Measurements from ENCODE around the gene MYBBP1A.
"Not testable (repeated sequence)": the region's sequence is repeated elsewhere in the genome, so short reads cannot be mapped to it uniquely, and the experiment has no call there.

Gene MYBBP1A

GRCh38 chr17:4590981-4591453, 35.8 kb upstream of the MYBBP1A start:
- ATAC-seq, result no peak
- TF ChIP-seq ZC3H10 (CRISPR knock-in tag; IDR thresholded peaks at IDR 0.05) (no peak), PPARA (CRISPR knock-in tag; IDR thresholded peaks at IDR 0.05; ENCODE audit: borderline replicate concordance) (no peak), CSDC2 (CRISPR knock-in tag; IDR thresholded peaks at IDR 0.05) (no peak), ESRRG (CRISPR knock-in tag; IDR thresholded peaks at IDR 0.05) (no peak), ISL1 (CRISPR knock-in tag; IDR thresholded peaks at IDR 0.05) (no peak), ZNF70 (CRISPR knock-in tag; IDR thresholded peaks at IDR 0.05) (no peak), TOX (CRISPR knock-in tag; IDR thresholded peaks at IDR 0.05; ENCODE audit: borderline replicate concordance) (no peak), TCF4 (CRISPR knock-in tag; IDR thresholded peaks at IDR 0.05; ENCODE audit: borderline replicate concordance) (no peak), SNAI2 (CRISPR knock-in tag; IDR thresholded peaks at IDR 0.05) (no peak), CREB5 (CRISPR knock-in tag; IDR thresholded peaks at IDR 0.05; ENCODE audit: low read depth) (no peak), OSR1 (CRISPR knock-in tag; IDR thresholded peaks at IDR 0.05) (no peak), ZFP30 (CRISPR knock-in tag; IDR thresholded peaks at IDR 0.05) (no peak), PATZ1 (CRISPR knock-in tag; IDR thresholded peaks at IDR 0.05; ENCODE audit: borderline replicate concordance) (no peak), ZNF565 (CRISPR knock-in tag; conservative IDR thresholded peaks at IDR 0.05; ENCODE audit: low read depth) (no peak), RARB (CRISPR knock-in tag; IDR thresholded peaks at IDR 0.05) (no peak), ZNF8 (CRISPR knock-in tag; IDR thresholded peaks at IDR 0.05) (no peak)
- TF ChIP-seq, protein P1, sequence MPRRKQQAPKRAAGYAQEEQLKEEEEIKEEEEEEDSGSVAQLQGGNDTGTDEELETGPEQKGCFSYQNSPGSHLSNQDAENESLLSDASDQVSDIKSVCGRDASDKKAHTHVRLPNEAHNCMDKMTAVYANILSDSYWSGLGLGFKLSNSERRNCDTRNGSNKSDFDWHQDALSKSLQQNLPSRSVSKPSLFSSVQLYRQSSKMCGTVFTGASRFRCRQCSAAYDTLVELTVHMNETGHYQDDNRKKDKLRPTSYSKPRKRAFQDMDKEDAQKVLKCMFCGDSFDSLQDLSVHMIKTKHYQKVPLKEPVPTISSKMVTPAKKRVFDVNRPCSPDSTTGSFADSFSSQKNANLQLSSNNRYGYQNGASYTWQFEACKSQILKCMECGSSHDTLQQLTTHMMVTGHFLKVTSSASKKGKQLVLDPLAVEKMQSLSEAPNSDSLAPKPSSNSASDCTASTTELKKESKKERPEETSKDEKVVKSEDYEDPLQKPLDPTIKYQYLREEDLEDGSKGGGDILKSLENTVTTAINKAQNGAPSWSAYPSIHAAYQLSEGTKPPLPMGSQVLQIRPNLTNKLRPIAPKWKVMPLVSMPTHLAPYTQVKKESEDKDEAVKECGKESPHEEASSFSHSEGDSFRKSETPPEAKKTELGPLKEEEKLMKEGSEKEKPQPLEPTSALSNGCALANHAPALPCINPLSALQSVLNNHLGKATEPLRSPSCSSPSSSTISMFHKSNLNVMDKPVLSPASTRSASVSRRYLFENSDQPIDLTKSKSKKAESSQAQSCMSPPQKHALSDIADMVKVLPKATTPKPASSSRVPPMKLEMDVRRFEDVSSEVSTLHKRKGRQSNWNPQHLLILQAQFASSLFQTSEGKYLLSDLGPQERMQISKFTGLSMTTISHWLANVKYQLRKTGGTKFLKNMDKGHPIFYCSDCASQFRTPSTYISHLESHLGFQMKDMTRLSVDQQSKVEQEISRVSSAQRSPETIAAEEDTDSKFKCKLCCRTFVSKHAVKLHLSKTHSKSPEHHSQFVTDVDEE (CRISPR knock-in tag; IDR thresholded peaks at IDR 0.05), result no peak

DNA sequence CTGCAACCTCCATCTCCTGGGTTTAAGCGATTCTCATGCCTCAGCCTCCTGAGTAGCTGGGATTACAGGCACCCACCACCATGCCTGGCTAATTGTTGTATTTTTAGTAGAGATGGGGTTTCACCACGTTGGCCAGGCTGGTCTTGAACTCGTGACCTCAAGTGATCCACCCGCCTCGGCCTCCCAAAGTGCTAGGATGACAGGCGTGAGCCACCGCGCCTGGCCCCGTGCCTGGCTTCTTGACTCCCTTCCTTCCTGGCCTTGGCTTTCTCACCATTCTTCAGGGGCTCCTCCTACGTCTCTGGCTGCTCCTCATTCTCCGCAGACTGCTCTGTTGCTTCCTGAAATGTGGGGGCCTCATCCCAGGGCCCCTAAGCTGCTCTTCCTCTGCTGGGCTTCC, 34.9 kb upstream of the MYBBP1A start:
- not testable (repeated sequence) for ATAC-seq

GRCh38 chr17:4588898-4589625, 33.9 kb upstream of the MYBBP1A start:
- ATAC-seq, result no peak
- no peak for TF ChIP-seq ARNTL (CRISPR knock-in tag; IDR thresholded peaks at IDR 0.05; ENCODE audit: borderline replicate concordance, low read depth)
- no peak for TF ChIP-seq ISL1 (CRISPR knock-in tag; IDR thresholded peaks at IDR 0.05)
- no peak for TF ChIP-seq CREB5 (CRISPR knock-in tag; IDR thresholded peaks at IDR 0.05; ENCODE audit: low read depth)
- TF ChIP-seq ESRRG (CRISPR knock-in tag; IDR thresholded peaks at IDR 0.05), result no peak
- no peak for TF ChIP-seq ZNF70 (CRISPR knock-in tag; IDR thresholded peaks at IDR 0.05)
- TF ChIP-seq ZNF8 (CRISPR knock-in tag; IDR thresholded peaks at IDR 0.05), result no peak
- TF ChIP-seq PATZ1 (CRISPR knock-in tag; IDR thresholded peaks at IDR 0.05; ENCODE audit: borderline replicate concordance), result no peak
- TF ChIP-seq ZNF565 (CRISPR knock-in tag; conservative IDR thresholded peaks at IDR 0.05; ENCODE audit: low read depth), result no peak
- TF ChIP-seq GLIS3 (CRISPR knock-in tag; IDR thresholded peaks at IDR 0.05), result no peak
- no peak for TF ChIP-seq RARB (CRISPR knock-in tag; IDR thresholded peaks at IDR 0.05)
- TF ChIP-seq, protein P1 (CRISPR knock-in tag; IDR thresholded peaks at IDR 0.05), result no peak
- no peak for TF ChIP-seq ZFP3 (CRISPR knock-in tag; IDR thresholded peaks at IDR 0.05)
- TF ChIP-seq TCF4 (CRISPR knock-in tag; IDR thresholded peaks at IDR 0.05; ENCODE audit: borderline replicate concordance), result no peak
